ENCODE data around the gene BMP2. TPM values are rescaled to one million over a fixed set of nuclear protein-coding genes. Genes with fewer than 3 reads are reported as not detected.

The BMP2 gene
- total RNA-seq = 0.35 and 1.2 TPM in 2 replicates

GRCh38 chr20:6767536-6768227, at the start of gene BMP2:
Gene BMP2, plus strand, starts transcription at chr20:6767686. Its CDS starts 2,441 bp downstream, at chr20:6770127.

All from pericardium fibroblast (primary cell).